GM21717 (cell line): ENCODE data around the gene PMEPA1.

Source experiments
- ATAC-seq: cut with Tn5 transposase; IDR thresholded peaks from one replicate; pipeline ENCODE4 v1.9.1; 2021; ENCODE audit warnings: mild to moderate bottlenecking, moderate library complexity; ENCODE audit not compliant: unreplicated experiment

PMEPA1 gene

DNA sequence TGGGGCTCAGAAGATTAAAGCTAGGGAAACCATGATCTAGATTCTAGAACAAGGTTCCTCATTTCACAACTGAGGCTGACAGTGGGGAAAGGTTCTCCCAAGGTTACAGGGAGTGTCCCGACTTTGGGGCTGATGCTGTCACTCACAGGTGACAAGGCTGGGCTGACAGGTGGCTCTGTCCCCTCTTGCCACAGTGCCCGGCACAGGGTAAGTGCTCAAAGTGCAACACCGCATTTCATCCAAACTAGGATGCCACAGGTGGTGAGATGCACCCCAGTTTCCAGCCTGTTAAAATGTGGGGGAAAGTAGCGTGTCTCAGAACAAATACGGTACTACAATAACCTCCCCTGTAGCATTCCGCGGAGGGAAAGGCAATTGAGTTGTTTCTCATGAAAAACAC is 97.4 kb downstream of the PMEPA1 start:
- no peak for ATAC-seq

DNA sequence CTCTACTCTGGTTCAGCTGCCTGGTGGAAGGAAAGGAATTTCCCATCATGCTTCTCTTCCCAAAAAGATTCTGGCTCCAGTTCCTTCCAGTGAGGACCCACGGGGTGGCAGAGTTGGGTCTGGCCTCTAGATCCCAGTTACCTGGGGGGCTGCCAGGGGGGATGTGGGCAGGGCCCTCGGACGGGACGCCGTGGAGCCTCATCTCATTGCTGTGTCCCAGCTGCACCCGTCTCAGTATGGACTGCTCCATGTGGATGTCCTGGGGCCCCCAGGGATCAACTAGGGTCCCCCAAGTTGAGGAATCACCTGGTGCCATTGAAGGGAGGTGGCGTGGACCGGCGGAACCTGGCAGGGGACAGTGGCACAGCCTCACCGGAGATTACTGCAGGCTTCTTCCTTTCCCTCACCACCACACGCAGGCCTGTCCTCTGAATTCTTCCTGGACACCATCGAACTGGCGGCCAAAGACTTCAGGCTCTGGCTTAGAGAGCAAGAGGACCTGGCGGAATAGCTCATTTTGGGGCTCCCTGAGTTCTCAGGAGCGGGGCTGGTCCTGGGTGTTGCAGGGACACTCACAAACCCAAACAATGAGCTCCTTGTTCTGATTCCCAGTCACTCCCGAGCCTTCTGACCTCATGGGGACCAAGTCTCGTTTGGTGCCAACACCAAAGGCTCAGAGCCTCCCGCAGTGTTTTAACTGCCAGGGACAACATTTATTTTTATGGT is 98.1 kb downstream of the PMEPA1 start:
- ATAC-seq, result no peak

DNA sequence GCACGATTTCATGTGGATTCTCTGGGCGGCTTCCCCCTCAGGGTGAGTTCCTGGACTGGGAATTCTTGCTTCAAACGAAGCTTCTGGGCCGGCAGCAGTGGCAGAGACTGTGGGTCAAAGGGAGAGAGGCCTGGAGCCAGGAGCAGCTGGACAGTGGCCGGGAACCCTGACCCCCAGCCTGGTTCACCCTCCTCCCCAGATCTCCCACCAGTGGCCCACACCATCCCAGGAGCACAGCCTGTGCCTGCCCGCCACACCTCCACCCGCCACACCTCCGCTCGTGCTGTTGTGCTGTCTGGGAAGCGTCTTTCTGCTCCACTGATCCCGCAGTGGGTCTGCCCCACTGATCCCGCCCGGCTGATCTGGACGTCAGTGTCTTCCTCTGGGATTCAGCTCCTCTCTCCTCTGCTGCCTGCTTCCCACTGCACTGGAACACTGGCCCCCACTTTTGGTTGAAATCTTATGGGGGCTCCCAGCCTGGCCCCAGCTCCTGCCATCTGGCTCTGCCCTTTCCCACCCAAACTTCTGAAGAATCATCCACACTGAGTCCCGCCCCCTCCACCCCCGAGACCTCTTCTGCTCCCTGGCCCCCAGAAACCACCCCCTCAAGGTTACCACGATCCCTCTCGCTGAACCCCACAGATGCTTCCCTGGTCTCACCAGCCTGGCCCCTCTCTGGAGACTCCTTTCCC is 99.4 kb downstream of the PMEPA1 start:
- ATAC-seq, result no peak

DNA sequence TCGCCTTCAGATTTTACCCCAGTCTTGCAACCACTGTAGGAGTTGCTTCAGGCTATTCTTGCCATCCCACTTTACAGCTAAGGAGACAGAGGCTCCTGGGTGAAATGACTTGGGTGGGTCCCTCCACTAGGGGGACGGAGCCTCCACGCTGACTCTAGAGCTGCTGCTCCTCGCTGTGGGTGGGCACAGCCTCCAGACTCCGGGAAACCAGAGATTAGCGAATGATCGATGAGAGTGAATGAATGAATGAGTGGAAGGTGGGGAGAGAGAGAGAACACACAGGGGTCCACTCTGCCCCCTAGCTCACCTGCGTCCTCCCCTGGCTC is 100.0 kb downstream of the PMEPA1 start:
- ATAC-seq, result no peak

DNA sequence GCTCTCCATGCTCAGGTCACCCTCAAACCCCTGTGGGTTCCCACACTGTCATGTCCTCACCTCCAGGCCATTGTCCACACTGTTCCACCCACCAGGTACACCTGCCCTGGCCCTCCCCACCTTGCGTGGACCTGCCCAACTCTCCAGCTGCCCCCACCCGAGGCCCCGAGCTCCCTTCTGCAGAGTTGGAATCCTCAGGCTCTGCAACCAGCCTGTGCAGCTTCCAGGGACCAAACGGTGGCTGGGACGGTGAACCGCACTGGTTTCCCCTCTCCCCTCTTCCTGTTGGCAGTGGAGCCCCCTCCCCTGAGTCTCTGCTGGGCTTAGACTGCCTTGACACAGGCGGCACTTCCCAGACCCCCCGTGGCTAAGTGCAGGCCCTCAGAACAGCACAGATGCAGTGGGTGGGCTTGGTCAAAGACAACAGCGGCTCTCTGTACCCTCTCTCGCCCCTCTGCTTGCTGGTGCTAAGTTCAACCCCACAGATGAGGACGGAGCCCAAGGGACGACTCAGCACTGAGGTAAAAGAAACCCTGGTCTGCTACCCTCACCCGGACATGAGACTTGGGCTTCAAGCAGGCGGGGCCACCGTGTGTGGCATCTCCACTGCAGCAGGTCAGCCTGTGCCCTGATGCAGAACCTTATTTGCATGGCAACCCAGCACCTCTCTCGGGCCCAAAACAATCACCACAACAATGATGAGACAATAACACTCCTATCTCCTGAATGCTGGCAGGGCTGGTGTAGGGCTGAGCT is 100.6 kb downstream of the PMEPA1 start:
- no peak for ATAC-seq

DNA sequence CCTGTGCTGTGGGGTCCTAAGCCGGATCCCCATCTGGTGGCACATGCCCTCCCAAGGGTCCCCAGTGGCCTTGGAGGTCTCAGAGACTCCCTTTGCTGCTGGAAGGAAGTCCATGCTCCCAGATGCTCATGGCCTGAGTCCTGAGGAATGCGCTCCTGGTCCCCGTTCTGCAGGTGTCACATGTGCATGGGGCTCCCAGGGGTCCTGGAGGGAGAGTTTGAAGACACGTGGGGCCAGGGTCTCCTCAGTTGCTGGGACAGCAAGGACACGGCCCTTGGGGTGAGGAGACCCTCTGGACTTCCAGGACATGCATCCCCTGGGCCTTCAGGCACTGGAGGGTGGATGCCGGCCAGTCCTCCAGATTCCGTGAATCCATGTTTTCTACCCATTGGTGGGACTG is 101.3 kb downstream of the PMEPA1 start:
- no peak for ATAC-seq

DNA sequence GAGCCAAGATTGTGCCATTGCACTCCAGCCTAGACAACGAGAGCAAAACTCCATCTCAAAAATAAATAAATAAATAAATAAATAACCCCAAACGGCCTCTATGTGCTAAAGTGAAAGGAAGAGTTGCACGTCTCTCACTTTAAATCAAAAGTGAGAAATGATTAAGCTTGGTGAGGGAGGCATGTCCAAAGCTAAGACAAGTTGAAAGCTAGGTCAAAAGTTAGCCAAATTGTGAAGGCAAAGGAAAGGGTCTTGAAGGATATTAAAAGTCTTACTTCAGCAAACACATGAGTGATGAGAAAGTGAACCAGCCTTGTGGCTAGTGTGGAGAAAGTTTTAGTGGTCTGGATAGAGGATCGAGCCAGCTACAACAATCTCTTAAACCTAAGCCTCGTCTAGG is 103.9 kb downstream of the PMEPA1 start:
- ATAC-seq, result no peak

DNA sequence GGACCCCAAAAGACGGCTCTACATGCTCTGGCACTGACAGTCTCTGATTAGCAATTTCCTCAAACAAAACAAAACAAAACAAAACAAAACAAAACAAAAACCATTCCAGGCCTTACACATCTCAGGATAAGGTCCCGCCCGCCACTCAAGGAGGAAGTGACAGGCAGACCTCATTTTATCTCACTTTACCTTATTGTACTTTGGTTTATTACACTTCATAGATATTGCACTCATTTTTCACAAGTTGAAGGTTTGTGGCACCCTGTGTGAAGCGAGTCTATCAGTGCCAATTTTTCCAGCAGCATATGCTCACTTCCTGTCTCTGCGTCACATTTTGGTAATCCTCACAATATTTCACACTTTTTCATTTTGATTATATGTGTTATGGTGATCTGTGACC is 104.8 kb downstream of the PMEPA1 start:
- ATAC-seq, result no peak

DNA sequence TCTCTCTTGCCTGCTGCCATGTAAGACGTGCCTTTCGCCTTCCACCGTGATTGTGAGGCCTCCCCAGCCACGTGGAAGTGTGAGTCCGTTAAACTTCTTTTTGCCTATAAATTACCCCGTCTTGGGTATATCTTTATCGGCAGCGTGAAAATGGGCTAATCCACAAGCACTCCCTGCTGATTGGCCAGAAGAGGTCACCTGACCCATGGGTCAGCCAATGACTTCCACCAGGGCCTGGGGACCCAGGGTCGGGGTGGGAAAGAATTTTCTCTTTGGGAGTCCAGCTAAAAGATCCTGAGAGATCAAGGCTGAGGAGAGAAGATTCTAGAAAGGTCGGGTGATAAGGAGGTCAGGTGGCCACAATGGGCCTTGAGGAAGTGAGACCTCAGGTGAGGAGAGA is 106.7 kb downstream of the PMEPA1 start:
- no peak for ATAC-seq

DNA sequence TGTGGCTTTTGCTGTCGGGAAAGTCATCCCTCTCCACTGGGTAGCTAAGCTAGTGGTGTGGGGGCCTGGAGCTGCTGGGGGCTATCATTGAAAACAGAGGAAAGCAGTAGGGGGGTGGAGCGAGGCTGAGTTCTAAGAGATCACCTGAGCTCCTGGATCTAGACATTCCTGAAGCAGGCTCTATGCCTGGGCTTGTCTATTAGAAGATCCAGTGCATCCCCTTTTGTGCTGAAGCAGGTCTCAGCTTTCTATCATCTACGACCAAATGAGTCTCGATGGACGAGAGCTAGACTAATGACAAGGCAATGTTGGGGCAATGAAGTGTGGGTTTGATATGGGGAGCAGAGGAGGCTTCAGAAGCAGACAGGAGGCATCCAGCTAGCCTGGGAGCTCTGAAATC is 108.1 kb downstream of the PMEPA1 start:
- no peak for ATAC-seq

DNA sequence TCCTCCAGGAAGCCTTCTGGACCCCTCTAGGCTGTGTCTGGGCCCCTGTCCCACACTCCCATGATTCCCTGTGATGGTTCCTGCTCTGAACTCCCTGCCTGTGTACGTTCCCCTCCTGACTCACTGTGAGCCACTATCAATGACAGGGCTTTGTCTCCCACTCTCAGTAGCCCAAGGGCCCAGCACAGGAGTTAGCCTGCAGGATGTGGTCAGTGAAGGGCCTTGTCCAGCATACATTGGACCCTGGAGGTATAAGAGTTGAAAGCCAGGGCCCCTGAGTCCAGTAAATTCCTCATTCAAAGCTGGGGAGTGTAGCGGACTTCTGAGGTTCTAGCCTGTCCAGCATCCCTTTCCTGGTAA is 108.6 kb downstream of the PMEPA1 start:
- no peak for ATAC-seq

DNA sequence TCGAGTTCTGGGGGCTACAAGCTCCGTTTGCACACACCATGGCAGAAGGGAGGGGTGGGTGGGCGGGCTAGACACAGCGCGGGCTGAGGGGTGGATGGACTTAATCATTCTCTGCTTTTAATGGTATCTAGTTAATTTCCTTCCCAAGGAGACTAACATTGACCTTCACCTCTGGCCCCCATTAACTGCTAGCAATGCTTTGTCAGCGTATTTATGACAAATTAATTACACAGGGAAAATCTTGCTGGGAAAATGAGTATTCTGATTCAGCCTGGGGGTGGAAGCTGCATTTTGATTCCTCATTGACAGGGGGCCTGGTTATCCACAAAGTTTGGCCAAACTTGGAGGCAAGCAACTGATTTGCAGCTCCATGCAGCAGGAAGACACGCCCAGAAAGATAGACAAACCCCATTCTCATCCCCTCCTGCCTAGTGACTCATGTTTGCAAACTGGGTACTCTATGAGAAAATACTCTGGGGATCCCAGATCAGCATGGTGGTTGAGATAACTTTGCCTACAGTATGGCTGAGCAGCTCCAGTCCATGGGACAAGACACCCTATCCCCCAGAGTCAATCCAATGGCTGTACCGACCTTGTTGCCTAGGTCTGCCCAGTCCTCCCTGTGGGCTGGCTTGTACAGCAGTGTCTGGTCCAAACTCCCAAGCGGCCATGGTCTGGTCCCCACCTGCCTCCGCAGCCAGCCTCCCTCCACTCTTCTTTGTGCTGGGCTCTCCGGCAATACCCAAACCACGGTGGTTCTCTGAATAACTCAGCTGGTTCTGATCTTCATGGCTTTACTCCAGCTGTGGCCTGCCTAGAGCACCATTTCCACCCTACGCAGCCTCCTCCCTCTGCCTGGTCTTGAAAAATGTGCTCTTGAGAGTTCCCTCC is 109.2 kb downstream of the PMEPA1 start:
- ATAC-seq, result no peak

DNA sequence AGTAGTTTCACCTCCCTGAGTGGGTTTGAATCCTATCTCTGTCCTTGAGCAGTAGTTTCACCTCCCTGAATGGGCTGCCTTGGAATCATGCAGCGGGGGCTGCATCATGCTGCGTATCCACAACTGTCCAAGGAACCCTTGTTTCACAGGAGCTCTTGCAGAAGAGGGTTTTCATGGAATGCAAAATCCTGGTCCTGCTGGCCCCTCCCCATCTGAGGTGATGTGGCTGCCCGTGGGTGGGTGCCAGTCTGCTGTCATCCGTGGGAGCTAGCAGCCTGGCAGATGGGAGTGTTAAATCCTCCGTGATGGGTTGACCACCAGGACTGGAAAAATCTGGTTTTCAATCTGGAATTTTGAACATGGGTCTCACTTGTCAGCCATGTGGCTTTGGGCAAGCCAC is 111.3 kb downstream of the PMEPA1 start:
- no peak for ATAC-seq
